NCI-H1092 treated with DMSO at 0.1 percent for 48 hours (cell line): ENCODE results near the gene PRR20G.
A peak's percentile ranks its signal among the peaks of the same experiment; 100 is the strongest.
"Not testable (repeated sequence)": the region's sequence is repeated elsewhere in the genome, so short reads cannot be mapped to it uniquely, and the experiment has no call there.

Source experiments
- DNase-seq: peaks from one replicate; lab custom pipeline; 2025; lab: John Stamatoyannopoulos, UW

Gene PRR20G

GRCh38 chr3:127299276-127299675 lies 11.4 kb upstream of the PRR20G start:
- no peak for DNase-seq

- no peak for DNase-seq
Measured at GRCh38 chr3:127296959-127297358, 9.1 kb upstream of the PRR20G start.

GRCh38 chr3:127296166-127296565 lies 8.3 kb upstream of the PRR20G start:
- DNase-seq: no peak

- DNase-seq: not testable (repeated sequence)
Measured at GRCh38 chr3:127293650-127294049, 5.8 kb upstream of the PRR20G start.

- DNase-seq: no peak
Measured at GRCh38 chr3:127291611-127292010, 3.8 kb upstream of the PRR20G start.

GRCh38 chr3:127291114-127291513 lies 3.3 kb upstream of the PRR20G start:
- DNase-seq: no peak

- DNase-seq: no peak
Measured at GRCh38 chr3:127289706-127290575, 2.1 kb upstream of the PRR20G start.

GRCh38 chr3:127288921-127289705 lies 1.3 kb upstream of the PRR20G start:
- peak; percentile 4 for DNase-seq

- no peak for DNase-seq
Measured at GRCh38 chr3:127288343-127288742, 497 bp upstream of the PRR20G start.

- DNase-seq: no peak
Measured at GRCh38 chr3:127286571-127287140, 1.2 kb downstream of the PRR20G start.

GRCh38 chr3:127284258-127284657 lies 3.6 kb downstream of the PRR20G start:
- no peak for DNase-seq

- no peak for DNase-seq
Measured at GRCh38 chr3:127277561-127277960, 10.3 kb downstream of the PRR20G start.

GRCh38 chr3:127276995-127277394 lies 10.9 kb downstream of the PRR20G start:
- no peak for DNase-seq

- DNase-seq: no peak
Measured at GRCh38 chr3:127276396-127276795, 11.4 kb downstream of the PRR20G start.

GRCh38 chr3:127275287-127275781 lies 12.5 kb downstream of the PRR20G start:
- no peak for DNase-seq

- no peak for DNase-seq
Measured at GRCh38 chr3:127274200-127274760, 13.6 kb downstream of the PRR20G start.

GRCh38 chr3:127273206-127273605 lies 14.6 kb downstream of the PRR20G start:
- DNase-seq: no peak

GRCh38 chr3:127266186-127266585 lies 21.7 kb downstream of the PRR20G start:
- no peak for DNase-seq

GRCh38 chr3:127265581-127265981 lies 22.3 kb downstream of the PRR20G start:
- DNase-seq: no peak

- DNase-seq: no peak
Measured at GRCh38 chr3:127264794-127265514, 22.9 kb downstream of the PRR20G start.

- DNase-seq: no peak
Measured at GRCh38 chr3:127264292-127264691, 23.6 kb downstream of the PRR20G start.
